Measurements from ENCODE around the gene BTF3L4.
A peak's percentile ranks its signal among the peaks of the same experiment; 100 is the strongest.
"Not testable (repeated sequence)": the region's sequence is repeated elsewhere in the genome, so short reads cannot be mapped to it uniquely, and the experiment has no call there.

BTF3L4 gene

GRCh38 chr1:52041551-52042185 lies 14.4 kb upstream of the BTF3L4 start:
- peak; percentile 17 for DNase-seq (ENCODE audit: low read depth)
- TF ChIP-seq CTCF (IDR thresholded peaks at IDR 0.05; ENCODE audit: low read length, missing control alignments): no peak
- no peak overlapping the region for H3K4me3 ChIP-seq (replicated peaks; ENCODE audit: low read depth, low read length)

- DNase-seq (ENCODE audit: low read depth): no peak
- no peak for TF ChIP-seq CTCF (IDR thresholded peaks at IDR 0.05; ENCODE audit: low read length, missing control alignments)
- no peak overlapping the region for H3K4me3 ChIP-seq (replicated peaks; ENCODE audit: low read depth, low read length)
These were observed 10.9 kb upstream of the BTF3L4 start for GRCh38 chr1:52045236-52045635.

GRCh38 chr1:52045666-52046195 lies 10.4 kb upstream of the BTF3L4 start:
- not testable (repeated sequence) for H3K4me3 ChIP-seq (replicated peaks; ENCODE audit: low read depth, low read length); DNase-seq (ENCODE audit: low read depth)

GRCh38 chr1:52049337-52049736 lies 6.8 kb upstream of the BTF3L4 start:
- H3K4me3 ChIP-seq (replicated peaks; ENCODE audit: low read depth, low read length); DNase-seq (ENCODE audit: low read depth): not testable (repeated sequence)

GRCh38 chr1:52053862-52054261 lies 2.2 kb upstream of the BTF3L4 start:
- H3K4me3 ChIP-seq (replicated peaks; ENCODE audit: low read depth, low read length): peak overlapping the region; percentile 69
- TF ChIP-seq CTCF (IDR thresholded peaks at IDR 0.05; ENCODE audit: low read length, missing control alignments): no peak
- DNase-seq (ENCODE audit: low read depth): no peak

- peak overlapping the region; percentile 69 for H3K4me3 ChIP-seq (replicated peaks; ENCODE audit: low read depth, low read length)
- TF ChIP-seq CTCF (IDR thresholded peaks at IDR 0.05; ENCODE audit: low read length, missing control alignments): no peak
- no peak for DNase-seq (ENCODE audit: low read depth)
These were observed 1.5 kb upstream of the BTF3L4 start for GRCh38 chr1:52054496-52055065.

GRCh38 chr1:52055066-52055865 lies 829 bp upstream of the BTF3L4 start, which contains the start of gene TXNDC12:
Gene TXNDC12 (minus strand): TSS chr1:52055191. CDS start chr1:52055096, 95 bp downstream.
- H3K4me3 ChIP-seq (replicated peaks; ENCODE audit: low read depth, low read length): peak within 1 kb of the TSS; percentile 69
- DNase-seq (ENCODE audit: low read depth): peak; percentile 93
- no peak for TF ChIP-seq CTCF (IDR thresholded peaks at IDR 0.05; ENCODE audit: low read length, missing control alignments)
